ENCODE results near the gene ZFP36L1. TPM values are rescaled to one million over a fixed set of nuclear protein-coding genes. Genes with fewer than 3 reads are reported as not detected.

Gene ZFP36L1
- total RNA-seq, 1 experiment from 2014 or later: 240 TPM

DNA sequence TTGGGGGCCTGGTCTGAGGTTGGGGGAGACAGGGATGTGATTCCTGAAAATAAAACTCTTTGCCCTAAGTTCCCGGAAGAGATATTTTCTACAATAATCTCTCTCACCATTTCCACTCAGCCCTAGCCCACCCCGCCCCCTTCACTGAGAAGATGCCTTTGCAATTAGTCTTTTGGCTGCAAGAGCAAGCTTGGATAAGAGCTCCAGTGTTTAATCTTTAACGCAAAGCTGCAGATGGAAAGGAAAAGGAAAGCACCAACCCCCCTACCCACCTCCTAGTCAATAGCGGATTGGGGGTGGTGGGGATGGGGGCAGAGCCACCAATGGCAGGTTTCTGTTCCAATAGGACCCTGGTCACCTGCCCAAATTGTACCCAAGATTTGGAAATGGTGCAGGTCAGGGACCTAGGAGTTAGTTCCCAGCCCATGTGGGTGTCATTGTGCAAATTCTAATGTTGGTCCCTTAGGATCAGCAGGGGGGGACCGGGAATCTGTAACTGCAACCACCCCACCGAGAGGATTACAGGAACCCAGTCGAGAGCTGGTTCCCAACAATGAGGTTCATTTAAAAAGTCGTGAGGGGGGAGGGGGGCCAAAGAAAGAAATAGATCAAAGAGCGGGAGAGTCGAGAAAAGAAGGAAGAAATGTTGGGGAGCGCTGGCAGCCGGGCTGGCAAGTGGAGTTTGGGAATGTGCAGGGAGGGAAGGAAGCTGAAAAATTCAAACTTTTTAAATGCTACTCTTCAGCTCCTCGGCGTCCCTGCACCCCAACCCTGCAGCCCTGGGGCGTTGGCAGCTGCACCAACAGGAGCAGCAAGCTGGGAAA is 1.6 kb downstream of the ZFP36L1 start:
- no TSS peak for BruUV-seq (replicated peaks)
- no peaks in the 10 kb centered on the region for H3K9me3 Mint-ChIP-seq (ENCODE audit: low read depth, unreplicated experiment)
- intact Hi-C loops (cut with micrococcal nuclease; ENCODE audit: unreplicated experiment): no loop called here
- peaks cover 11% of the 10 kb centered on the region for H3K4me1 Mint-ChIP-seq (ENCODE audit: low read depth, unreplicated experiment)
- no peaks in the 10 kb centered on the region for H3K27me3 Mint-ChIP-seq (ENCODE audit: unreplicated experiment)
- H3K4me3 Mint-ChIP-seq (ENCODE audit: low read depth, unreplicated experiment): peak overlapping the region; percentile 85
- H3K36me3 Mint-ChIP-seq (ENCODE audit: insufficient read depth, unreplicated experiment): peaks cover 100% of the 10 kb centered on the region
- TF ChIP-seq, protein P1, sequence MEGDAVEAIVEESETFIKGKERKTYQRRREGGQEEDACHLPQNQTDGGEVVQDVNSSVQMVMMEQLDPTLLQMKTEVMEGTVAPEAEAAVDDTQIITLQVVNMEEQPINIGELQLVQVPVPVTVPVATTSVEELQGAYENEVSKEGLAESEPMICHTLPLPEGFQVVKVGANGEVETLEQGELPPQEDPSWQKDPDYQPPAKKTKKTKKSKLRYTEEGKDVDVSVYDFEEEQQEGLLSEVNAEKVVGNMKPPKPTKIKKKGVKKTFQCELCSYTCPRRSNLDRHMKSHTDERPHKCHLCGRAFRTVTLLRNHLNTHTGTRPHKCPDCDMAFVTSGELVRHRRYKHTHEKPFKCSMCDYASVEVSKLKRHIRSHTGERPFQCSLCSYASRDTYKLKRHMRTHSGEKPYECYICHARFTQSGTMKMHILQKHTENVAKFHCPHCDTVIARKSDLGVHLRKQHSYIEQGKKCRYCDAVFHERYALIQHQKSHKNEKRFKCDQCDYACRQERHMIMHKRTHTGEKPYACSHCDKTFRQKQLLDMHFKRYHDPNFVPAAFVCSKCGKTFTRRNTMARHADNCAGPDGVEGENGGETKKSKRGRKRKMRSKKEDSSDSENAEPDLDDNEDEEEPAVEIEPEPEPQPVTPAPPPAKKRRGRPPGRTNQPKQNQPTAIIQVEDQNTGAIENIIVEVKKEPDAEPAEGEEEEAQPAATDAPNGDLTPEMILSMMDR (IDR thresholded peaks at IDR 0.05; ENCODE audit: unreplicated experiment): no peak
- peak overlapping the region; percentile 81 for H3K27ac Mint-ChIP-seq (ENCODE audit: unreplicated experiment)
- CTCF ChIA-PET: interaction anchor here (0.6 to 1.8 kb wide), 7 partner anchors 23 to 544 kb away, joined by 3 to 6 read pairs (median 4); no protein-coding TSS in a partner anchor
- DNase-seq: peak; percentile 29

DNA sequence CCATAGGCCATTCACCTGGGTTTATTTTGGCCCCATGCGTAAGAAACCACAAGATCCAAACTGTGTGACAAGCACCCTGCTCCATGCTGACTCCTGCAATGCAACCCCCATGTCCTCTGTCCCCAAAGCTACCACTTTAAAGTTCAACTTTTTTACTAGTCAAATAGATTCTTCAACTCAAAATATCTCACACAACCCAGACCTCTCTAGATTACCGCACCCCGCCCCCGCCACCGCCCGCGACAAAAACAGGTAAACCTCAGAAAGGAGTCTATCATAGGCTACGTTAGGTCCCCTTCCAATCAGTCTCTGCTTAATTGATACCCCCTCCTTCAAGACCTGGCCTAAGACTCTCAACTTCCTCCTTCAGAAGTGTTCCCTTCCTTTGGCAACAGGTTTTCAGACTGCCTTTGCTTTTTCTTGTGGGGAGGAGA is 2.2 kb downstream of the ZFP36L1 start:
- BruUV-seq (replicated peaks): no TSS peak
- CTCF ChIA-PET: interaction anchor here (0.6 to 2.7 kb wide), 4 partner anchors 25 to 544 kb away, joined by 3 to 20 read pairs (median 5); no protein-coding TSS in a partner anchor
- DNase-seq: no peak
- Mint-ChIP-seq H3K27ac (ENCODE audit: unreplicated experiment) (peak overlapping the region; percentile 81), H3K27me3 (ENCODE audit: unreplicated experiment) (no peaks in the 10 kb centered on the region), H3K4me1 (ENCODE audit: low read depth, unreplicated experiment) (peaks cover 18% of the 10 kb centered on the region), H3K9me3 (ENCODE audit: low read depth, unreplicated experiment) (no peaks in the 10 kb centered on the region), H3K36me3 (ENCODE audit: insufficient read depth, unreplicated experiment) (peaks cover 100% of the 10 kb centered on the region), H3K4me3 (ENCODE audit: low read depth, unreplicated experiment) (peak overlapping the region; percentile 85)
- intact Hi-C loops (cut with micrococcal nuclease; ENCODE audit: unreplicated experiment): no loop called here
- TF ChIP-seq, protein P1 (IDR thresholded peaks at IDR 0.05; ENCODE audit: unreplicated experiment): no peak

DNA sequence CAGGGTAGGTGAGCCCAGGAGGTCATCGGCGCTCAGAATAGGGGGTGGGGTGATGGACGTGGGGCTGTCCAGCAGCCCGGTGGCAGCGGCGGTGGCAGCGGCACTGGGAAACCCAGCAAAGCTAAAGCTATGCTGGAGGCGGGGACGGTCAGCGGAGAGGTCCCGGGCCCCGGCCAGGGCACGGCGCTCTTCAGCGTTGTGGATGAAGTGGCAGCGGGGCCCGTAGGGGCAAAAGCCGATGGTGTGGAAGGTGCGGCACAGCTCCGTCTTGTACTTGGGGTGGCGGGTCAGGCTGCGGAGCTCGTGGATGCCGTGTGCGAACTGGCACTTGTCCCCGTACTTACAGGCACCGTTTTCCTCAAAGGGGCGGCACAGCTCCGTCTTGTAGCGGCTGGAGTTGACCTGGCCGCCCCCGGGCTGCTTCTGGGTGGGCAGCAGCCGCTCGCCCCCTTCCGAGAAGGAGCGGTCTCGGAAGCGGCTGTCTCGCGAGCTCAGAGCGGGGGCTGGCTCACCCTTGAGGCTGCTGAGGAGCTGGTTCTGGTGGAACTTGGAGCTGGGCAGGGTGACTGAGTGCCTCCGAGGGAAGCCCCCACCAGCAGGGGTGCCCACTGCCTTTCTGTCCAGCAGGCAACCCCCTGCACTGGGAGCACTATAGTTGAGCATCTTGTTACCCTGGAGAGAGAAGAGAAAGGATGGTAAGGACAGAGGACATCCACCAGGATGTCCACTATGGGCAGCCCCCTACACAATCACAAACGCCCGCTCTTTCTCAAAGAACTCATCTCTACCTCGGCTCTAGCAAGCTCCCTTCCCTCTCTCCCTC is 2.8 kb downstream of the ZFP36L1 start:
- Mint-ChIP-seq H3K9me3 (ENCODE audit: low read depth, unreplicated experiment) (no peaks in the 10 kb centered on the region), H3K36me3 (ENCODE audit: insufficient read depth, unreplicated experiment) (peaks cover 96% of the 10 kb centered on the region), H3K27me3 (ENCODE audit: unreplicated experiment) (no peaks in the 10 kb centered on the region), H3K4me1 (ENCODE audit: low read depth, unreplicated experiment) (peaks cover 24% of the 10 kb centered on the region), H3K4me3 (ENCODE audit: low read depth, unreplicated experiment) (peak overlapping the region; percentile 85), H3K27ac (ENCODE audit: unreplicated experiment) (peak overlapping the region; percentile 81)
- intact Hi-C loops (cut with micrococcal nuclease; ENCODE audit: unreplicated experiment): loop anchor here (1.0 to 10.0 kb wide), 5 partner anchors 213 to 645 kb away; no protein-coding TSS in a partner anchor
- CTCF ChIA-PET: interaction anchor here (0.6 to 2.7 kb wide), 6 partner anchors 26 to 846 kb away, joined by 3 to 20 read pairs (median 3); no protein-coding TSS in a partner anchor
- BruUV-seq (replicated peaks): no TSS peak
- TF ChIP-seq, protein P1 (IDR thresholded peaks at IDR 0.05; ENCODE audit: unreplicated experiment): no peak
- DNase-seq: peak; percentile 24

Data from Calu3 (cell line).